ENCODE measurements around the gene ZNF468.
A peak's percentile ranks its signal among the peaks of the same experiment; 100 is the strongest.
"Not testable (repeated sequence)": the region's sequence is repeated elsewhere in the genome, so short reads cannot be mapped to it uniquely, and the experiment has no call there.

The ZNF468 gene

DNA sequence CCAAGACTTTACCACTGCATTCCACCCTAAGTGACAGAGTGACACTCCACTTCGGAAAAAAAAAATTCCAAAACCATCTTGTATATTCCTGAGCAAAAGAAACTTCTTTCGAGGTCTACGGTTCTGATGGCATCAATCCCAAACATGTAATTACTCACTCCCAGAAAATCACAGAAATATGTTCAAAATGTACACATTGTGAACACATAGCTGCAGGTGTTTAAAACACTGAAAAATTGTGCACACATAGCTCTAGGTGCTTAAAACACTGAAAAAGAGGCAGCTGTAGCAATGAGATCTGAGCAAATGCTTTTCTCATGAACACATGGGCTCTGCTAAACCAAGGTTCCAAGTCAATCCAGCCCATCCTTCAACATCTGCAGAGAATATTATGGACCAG is 14.0 kb upstream of the ZNF468 start:
- no peaks in the 10 kb centered on the region for H3K36me3 ChIP-seq (ENCODE audit: control insufficient read depth, insufficient read depth, low read length)
- TF ChIP-seq, protein P1, sequence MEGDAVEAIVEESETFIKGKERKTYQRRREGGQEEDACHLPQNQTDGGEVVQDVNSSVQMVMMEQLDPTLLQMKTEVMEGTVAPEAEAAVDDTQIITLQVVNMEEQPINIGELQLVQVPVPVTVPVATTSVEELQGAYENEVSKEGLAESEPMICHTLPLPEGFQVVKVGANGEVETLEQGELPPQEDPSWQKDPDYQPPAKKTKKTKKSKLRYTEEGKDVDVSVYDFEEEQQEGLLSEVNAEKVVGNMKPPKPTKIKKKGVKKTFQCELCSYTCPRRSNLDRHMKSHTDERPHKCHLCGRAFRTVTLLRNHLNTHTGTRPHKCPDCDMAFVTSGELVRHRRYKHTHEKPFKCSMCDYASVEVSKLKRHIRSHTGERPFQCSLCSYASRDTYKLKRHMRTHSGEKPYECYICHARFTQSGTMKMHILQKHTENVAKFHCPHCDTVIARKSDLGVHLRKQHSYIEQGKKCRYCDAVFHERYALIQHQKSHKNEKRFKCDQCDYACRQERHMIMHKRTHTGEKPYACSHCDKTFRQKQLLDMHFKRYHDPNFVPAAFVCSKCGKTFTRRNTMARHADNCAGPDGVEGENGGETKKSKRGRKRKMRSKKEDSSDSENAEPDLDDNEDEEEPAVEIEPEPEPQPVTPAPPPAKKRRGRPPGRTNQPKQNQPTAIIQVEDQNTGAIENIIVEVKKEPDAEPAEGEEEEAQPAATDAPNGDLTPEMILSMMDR (IDR thresholded peaks at IDR 0.05; ENCODE audit: insufficient read depth, low read length, poor library complexity, severe bottlenecking) = no peak

DNA sequence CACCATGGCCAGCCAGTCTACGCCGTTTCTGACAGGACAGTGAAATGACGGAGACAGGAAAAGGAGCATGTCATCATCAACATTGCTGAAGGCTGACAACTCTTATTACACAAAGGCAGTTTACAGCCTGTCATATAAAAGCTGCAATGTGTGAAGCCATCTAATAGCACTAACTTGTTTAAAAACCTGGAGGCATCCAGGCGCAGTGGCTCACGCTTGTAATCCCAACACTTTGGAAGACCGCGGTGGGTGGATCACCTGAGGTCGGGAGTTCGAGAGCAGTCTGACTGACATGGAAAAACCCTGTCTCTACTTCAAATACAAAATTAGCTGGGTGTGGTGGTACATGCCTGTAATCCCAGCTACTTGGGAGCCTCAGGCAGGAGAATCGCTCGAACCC is 10.6 kb upstream of the ZNF468 start:
- H3K27me3 ChIP-seq (replicated peaks; ENCODE audit: control insufficient read depth, insufficient read depth, low read length); DNase-seq (ENCODE audit: extremely low read depth, insufficient read length); H3K4me3 ChIP-seq (replicated peaks; ENCODE audit: low read depth, low read length); H3K36me3 ChIP-seq (ENCODE audit: control insufficient read depth, insufficient read depth, low read length): not testable (repeated sequence)

More for the DNA sequence above, 14.0 kb upstream of the ZNF468 start:
- Histone ChIP-seq H3K4me3 (replicated peaks; ENCODE audit: low read depth, low read length) (no peak overlapping the region), H3K27me3 (replicated peaks; ENCODE audit: control insufficient read depth, insufficient read depth, low read length) (no peaks in the 10 kb centered on the region)
- no peak for DNase-seq (ENCODE audit: extremely low read depth, insufficient read length)

- not testable (repeated sequence) for H3K36me3 ChIP-seq (ENCODE audit: control insufficient read depth, insufficient read depth, low read length); H3K27me3 ChIP-seq (replicated peaks; ENCODE audit: control insufficient read depth, insufficient read depth, low read length); DNase-seq (ENCODE audit: extremely low read depth, insufficient read length)
- H3K4me3 ChIP-seq (replicated peaks; ENCODE audit: low read depth, low read length) = peak overlapping the region; percentile 81
These were observed 660 bp downstream of the ZNF468 start for GRCh38 chr19:52856540-52857377.

DNA sequence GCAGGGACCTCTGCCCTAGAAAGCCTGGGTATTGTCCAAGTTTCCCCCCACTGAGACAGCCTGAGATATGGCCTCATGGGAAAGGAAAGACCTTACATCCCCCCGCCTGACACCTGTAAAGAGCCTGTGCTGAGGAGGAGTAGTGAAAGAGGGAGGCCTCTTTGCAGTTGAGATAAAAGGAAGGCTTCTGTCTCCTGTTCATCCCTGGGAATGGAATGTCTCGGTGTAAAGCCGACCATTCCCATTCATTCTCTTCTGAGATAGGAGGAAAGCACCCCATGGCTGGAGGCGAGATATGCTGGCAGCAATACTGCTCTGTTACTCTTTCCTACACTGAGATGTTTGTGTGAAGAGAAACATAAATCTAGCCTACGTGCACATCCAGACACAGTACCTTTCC is 10.1 kb downstream of the ZNF468 start:
- H3K36me3 ChIP-seq (ENCODE audit: control insufficient read depth, insufficient read depth, low read length) = peaks cover 40% of the 10 kb centered on the region

GRCh38 chr19:52840825-52841465 is 16.5 kb downstream of the ZNF468 start:
- H3K4me3 ChIP-seq (replicated peaks; ENCODE audit: low read depth, low read length); DNase-seq (ENCODE audit: extremely low read depth, insufficient read length); H3K27me3 ChIP-seq (replicated peaks; ENCODE audit: control insufficient read depth, insufficient read depth, low read length): not testable (repeated sequence)
- H3K36me3 ChIP-seq (ENCODE audit: control insufficient read depth, insufficient read depth, low read length) = peaks cover 21% of the 10 kb centered on the region

More for the DNA sequence above, 10.1 kb downstream of the ZNF468 start:
- H3K4me3 ChIP-seq (replicated peaks; ENCODE audit: low read depth, low read length); H3K27me3 ChIP-seq (replicated peaks; ENCODE audit: control insufficient read depth, insufficient read depth, low read length); DNase-seq (ENCODE audit: extremely low read depth, insufficient read length): not testable (repeated sequence)

- not testable (repeated sequence) for H3K27me3 ChIP-seq (replicated peaks; ENCODE audit: control insufficient read depth, insufficient read depth, low read length); H3K4me3 ChIP-seq (replicated peaks; ENCODE audit: low read depth, low read length); DNase-seq (ENCODE audit: extremely low read depth, insufficient read length); H3K36me3 ChIP-seq (ENCODE audit: control insufficient read depth, insufficient read depth, low read length)
These were observed 23.1 kb downstream of the ZNF468 start for GRCh38 chr19:52834289-52834688.

GRCh38 chr19:52833541-52833940 is 23.9 kb downstream of the ZNF468 start:
- not testable (repeated sequence) for DNase-seq (ENCODE audit: extremely low read depth, insufficient read length); H3K36me3 ChIP-seq (ENCODE audit: control insufficient read depth, insufficient read depth, low read length); H3K4me3 ChIP-seq (replicated peaks; ENCODE audit: low read depth, low read length); H3K27me3 ChIP-seq (replicated peaks; ENCODE audit: control insufficient read depth, insufficient read depth, low read length)

DNA sequence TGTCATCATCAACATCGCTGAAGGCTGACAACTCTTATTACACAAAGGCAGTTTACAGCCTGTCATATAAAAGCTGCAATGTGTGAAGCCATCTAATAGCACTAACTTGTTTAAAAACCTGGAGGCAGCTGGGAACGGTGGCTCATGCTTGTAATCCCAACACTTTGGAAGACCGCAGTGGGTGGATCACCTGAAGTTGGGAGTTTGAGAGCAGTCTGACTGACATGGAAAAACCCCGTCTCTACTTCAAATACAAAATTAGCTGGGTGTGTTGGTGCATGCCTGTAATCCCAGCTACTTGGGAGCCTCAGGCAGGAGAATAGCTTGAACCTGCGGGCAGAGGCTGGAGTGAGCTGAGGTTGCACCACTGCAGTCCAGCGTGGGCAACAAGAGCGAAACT is 27.6 kb downstream of the ZNF468 start:
- H3K4me3 ChIP-seq (replicated peaks; ENCODE audit: low read depth, low read length); DNase-seq (ENCODE audit: extremely low read depth, insufficient read length); H3K36me3 ChIP-seq (ENCODE audit: control insufficient read depth, insufficient read depth, low read length); H3K27me3 ChIP-seq (replicated peaks; ENCODE audit: control insufficient read depth, insufficient read depth, low read length): not testable (repeated sequence)

- Histone ChIP-seq H3K27me3 (replicated peaks; ENCODE audit: control insufficient read depth, insufficient read depth, low read length) (no peaks in the 10 kb centered on the region), H3K4me3 (replicated peaks; ENCODE audit: low read depth, low read length) (no peak overlapping the region), H3K36me3 (ENCODE audit: control insufficient read depth, insufficient read depth, low read length) (no peaks in the 10 kb centered on the region)
- DNase-seq (ENCODE audit: extremely low read depth, insufficient read length) = no peak
- TF ChIP-seq, protein P1 (IDR thresholded peaks at IDR 0.05; ENCODE audit: insufficient read depth, low read length, poor library complexity, severe bottlenecking) = no peak
These were observed 31.7 kb downstream of the ZNF468 start for GRCh38 chr19:52825765-52826164.
